A549 (cell line): ENCODE results near the gene MMP1. TPM values are rescaled to one million over a fixed set of nuclear protein-coding genes. Genes with fewer than 3 reads are reported as not detected.

Source experiments
- ATAC-seq, 2 experiments: fragments of 200-7000 bp in 1 of 2; fragments of >200 bp in 1 of 2; cut with Nextera tagmentation in 1 of 2; cut with Tn5 transposase in 1 of 2; 3 replicates each; pipeline versions ENCODE4 v1.8.0 to v1.9.1; 2018 to 2020; ENCODE audit warnings: mild to moderate bottlenecking in 1 of 2, moderate library complexity in 1 of 2
- CTCF ChIA-PET: fragments of 300-600 bp; sonication (Branson Sonifier 250); formaldehyde crosslinking; extraction: SDS; loops from one replicate; lab custom pipeline; 2021; ENCODE audit warnings: antibody characterized with exemption, inconsistent platforms; lab: Yijun Ruan, JAX
- POLR2A ChIA-PET: fragments of 350-600 bp; formaldehyde crosslinking; extraction: SDS; loops from one replicate; lab custom pipeline; 2021; ENCODE audit warnings: antibody characterized with exemption, inconsistent platforms; lab: Yijun Ruan, JAX
- DNase-seq, 2 experiments: peaks; one replicate each; pipeline versions ENCODE4 v3.0.0 to v3.0.0-alpha.2; 2011 to 2016; ENCODE audit warnings: low read depth in 1 of 2, low spot score in 1 of 2
- FAIRE-seq: peaks from 2 replicates; lab custom pipeline; 2011; peaks lifted over from hg19 to GRCh38; lab: Jason Lieb, UNC
- H3K27ac ChIP-seq, 2 experiments: fragments of >200 bp; sonication (Bioruptor Twin); formaldehyde crosslinking; 3 replicates each; pipeline ENCODE4 v1.5.1; 2016 to 2017
- H3K4me1 ChIP-seq: fragments of >200 bp; sonication (Bioruptor Twin); formaldehyde crosslinking; 3 replicates; pipeline ENCODE4 v1.6.1; 2016
- H3K4me2 ChIP-seq: fragments of >200 bp; sonication (Bioruptor Twin); formaldehyde crosslinking; 3 replicates; pipeline ENCODE4 v1.6.1; 2016
- H3K4me3 ChIP-seq: fragments of >200 bp; sonication (Bioruptor Twin); formaldehyde crosslinking; 3 replicates; pipeline ENCODE4 v1.5.1; 2016
- H3K9me3 ChIP-seq: fragments of >200 bp; sonication (Bioruptor Twin); formaldehyde crosslinking; 3 replicates; pipeline ENCODE4 v1.6.1; 2016
- ATOH8 ChIP-seq: fragments of 250-450 bp; sonication (Bioruptor Pico); IDR thresholded peaks from 2 replicates; pipeline ENCODE4 v1.5.0; 2020; ENCODE audit warnings: low read depth, mild to moderate bottlenecking, moderate library complexity
- BHLHE40 ChIP-seq: IDR thresholded peaks from 2 replicates; pipeline ENCODE4 v1.6.1; 2012; ENCODE audit warnings: low read depth, low read length, inconsistent platforms
- CBX8 ChIP-seq: fragments of 200-600 bp; sonication (generic); IDR thresholded peaks from 2 replicates; pipeline ENCODE4 v1.6.1; 2016
- CEBPB ChIP-seq, 2 experiments: fragments of >200 bp in 1 of 2; sonication (Bioruptor Twin) in 1 of 2; formaldehyde crosslinking in 1 of 2; IDR thresholded peaks; 2 replicates each; pipeline ENCODE4 v1.6.1; 2012 to 2016
- EHF ChIP-seq: fragments of 250-450 bp; sonication (Bioruptor Pico); IDR thresholded peaks from 2 replicates; pipeline ENCODE4 v1.5.0; 2020; ENCODE audit warnings: mild to moderate bottlenecking
- EHMT2 ChIP-seq: fragments of 200-600 bp; sonication (generic); IDR thresholded peaks from 2 replicates; pipeline ENCODE4 v1.6.1; 2016; ENCODE audit warnings: antibody characterized with exemption, low read depth, mild to moderate bottlenecking, moderate library complexity
- EP300 ChIP-seq, 2 experiments: fragments of >200 bp; sonication (Bioruptor Twin); formaldehyde crosslinking; IDR thresholded peaks; 2 replicates in 1 of 2; 3 replicates in 1 of 2; pipeline ENCODE4 v1.6.1; 2016 to 2017
- ESRRA ChIP-seq: fragments of 150-350 bp; IDR thresholded peaks from 2 replicates; pipeline ENCODE4 v1.6.1; 2014; ENCODE audit warnings: mild to moderate bottlenecking, low read length, borderline replicate concordance
- HEYL ChIP-seq: fragments of 250-450 bp; sonication (Bioruptor Pico); IDR thresholded peaks from 2 replicates; pipeline ENCODE4 v1.8.0; 2021; ENCODE audit warnings: mild to moderate bottlenecking, moderate library complexity
- HOXB13 ChIP-seq: fragments of 250-450 bp; sonication (Bioruptor Pico); IDR thresholded peaks from 2 replicates; pipeline ENCODE4 v1.5.0; 2020; ENCODE audit warnings: low read depth, mild to moderate bottlenecking, moderate library complexity
- HOXB5 ChIP-seq: fragments of 250-450 bp; sonication (Bioruptor Pico); IDR thresholded peaks from 2 replicates; pipeline ENCODE4 v1.5.0; 2020; ENCODE audit warnings: mild to moderate bottlenecking, moderate library complexity
- JUN ChIP-seq, 2 experiments: fragments of >200 bp; sonication (Bioruptor Twin); formaldehyde crosslinking; IDR thresholded peaks; 2 replicates in 1 of 2; 3 replicates in 1 of 2; pipeline ENCODE4 v1.6.1; 2016 to 2017
- JUNB ChIP-seq: fragments of >200 bp; sonication (Bioruptor Twin); formaldehyde crosslinking; IDR thresholded peaks from 2 replicates; pipeline ENCODE4 v1.6.1; 2016
- MAFK ChIP-seq: fragments of 450-650 bp; IDR thresholded peaks from 2 replicates; pipeline ENCODE4 v1.6.1; 2014; ENCODE audit not compliant: partially characterized antibody
- MAZ ChIP-seq: fragments of 150-350 bp; IDR thresholded peaks from 2 replicates; pipeline ENCODE4 v1.6.1; 2014; ENCODE audit warnings: antibody characterized with exemption, low read depth, low read length, borderline replicate concordance
- MYC ChIP-seq: IDR thresholded peaks from 2 replicates; pipeline ENCODE4 v1.6.1; 2012; ENCODE audit warnings: mild to moderate bottlenecking, inconsistent platforms, low read length, improper control_type of control experiment, borderline replicate concordance
- NR3C1 ChIP-seq: fragments of >200 bp; sonication (Bioruptor Twin); formaldehyde crosslinking; IDR thresholded peaks from 3 replicates; pipeline ENCODE4 v1.6.1; 2017
- POLR2A ChIP-seq: IDR thresholded peaks from 2 replicates; pipeline ENCODE4 v1.6.1; 2012; ENCODE audit warnings: mild to moderate bottlenecking, low read length
- RFX5 ChIP-seq: fragments of 450-650 bp; IDR thresholded peaks from 2 replicates; pipeline ENCODE4 v1.7.1; 2014; ENCODE audit warnings: antibody characterized with exemption, mild to moderate bottlenecking, moderate library complexity
- RNF2 ChIP-seq: fragments of 200-600 bp; sonication (generic); IDR thresholded peaks from 2 replicates; pipeline ENCODE4 v1.6.1; 2016; ENCODE audit warnings: low read depth, mild to moderate bottlenecking, antibody characterized with exemption, moderate library complexity, borderline replicate concordance
- SREBF2 ChIP-seq: fragments of 450-650 bp; IDR thresholded peaks from 2 replicates; pipeline ENCODE4 v1.6.1; 2014; ENCODE audit warnings: mild to moderate bottlenecking, moderate library complexity
- TP53 ChIP-seq: fragments of 250-450 bp; sonication (Bioruptor Pico); IDR thresholded peaks from 2 replicates; pipeline ENCODE4 v1.5.0; 2021; ENCODE audit warnings: mild to moderate bottlenecking, moderate library complexity
- WGBS: methylation state at CpG from one replicate; pipeline ENCODE4 v1.1.6; 2017; ENCODE audit errors: missing lambda C conversion rate; 5-methylcytosine and 5-hydroxymethylcytosine counted together
- polyA plus RNA-seq, 4 experiments: library from polyadenylated mRNA; depleted of rRNA in 3 of 4; stranded (reverse); fragments of >200 nt; fragmentation: RNase III in 1 of 4; extraction: RNeasy Plus Mini Kit Qiagen cat#74134 plus additional on column Dnase treatment in 1 of 4; gene quantifications; 2 replicates in 3 of 4; 3 replicates in 1 of 4; pipeline ENCODE4 v1.2.3, GENCODE V29; 2011 to 2017
- TF ChIP-seq, protein P1 (sequence below): IDR thresholded peaks from 2 replicates; pipeline ENCODE4 v1.6.1; 2012
- TF ChIP-seq, protein P2 (sequence below): IDR thresholded peaks from 2 replicates; pipeline ENCODE4 v1.6.1; 2012; ENCODE audit warnings: low read depth, borderline replicate concordance
- TF ChIP-seq, protein P3 (sequence below): IDR thresholded peaks from 2 replicates; pipeline ENCODE4 v1.6.1; 2012

The MMP1 gene
- polyA plus RNA-seq, 2 of the 4 experiments (the other 2 are of a cell fraction) = 0.06 to 0.12 TPM

DNA sequence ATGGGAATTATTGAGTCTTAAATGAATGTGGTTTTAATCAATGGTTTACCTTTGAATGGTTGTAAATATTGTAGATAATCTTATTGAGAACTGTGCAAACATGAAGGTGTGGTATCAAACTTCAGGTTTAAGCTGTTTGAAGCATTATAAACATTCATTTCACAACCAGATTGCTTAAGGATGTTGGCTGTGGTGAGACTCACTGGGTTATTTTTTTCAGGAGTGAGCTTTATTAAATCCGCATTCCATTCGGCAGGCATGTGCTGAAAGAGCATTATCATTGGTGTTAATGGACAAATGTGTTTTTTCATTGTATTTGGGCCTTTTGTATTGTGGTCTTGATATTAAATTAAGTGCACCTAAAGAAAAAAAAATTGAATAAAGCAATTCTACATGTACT, 35.8 kb upstream of the MMP1 start:
- CTCF ChIA-PET = no interaction called here
- POLR2A ChIA-PET = no interaction called here
- H3K4me2 ChIP-seq = no peak overlapping the region
- no peak for ATAC-seq
- no peak for DNase-seq
- 74% methylated on average over 2 of the region's 2 CpGs for WGBS
- TF ChIP-seq EHF (CRISPR knock-in tag) (no peak), ESRRA (no peak), RNF2 (no peak), HEYL (no peak), CEBPB (IDR thresholded peaks at IDR 0.05) (no peak), CBX8 (no peak), POLR2A (no peak), HOXB5 (CRISPR knock-in tag) (no peak), EP300 (IDR thresholded peaks at IDR 0.05) (no peak), RFX5 (no peak), JUNB (no peak), MYC (no peak), SREBF2 (no peak)
- TF ChIP-seq, protein P1, sequence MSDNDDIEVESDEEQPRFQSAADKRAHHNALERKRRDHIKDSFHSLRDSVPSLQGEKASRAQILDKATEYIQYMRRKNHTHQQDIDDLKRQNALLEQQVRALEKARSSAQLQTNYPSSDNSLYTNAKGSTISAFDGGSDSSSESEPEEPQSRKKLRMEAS = no peak
- FAIRE-seq = no peak
- H3K4me1 ChIP-seq = no peaks in the 10 kb centered on the region
- no peak overlapping the region for H3K27ac ChIP-seq
- no peak overlapping the region for H3K4me3 ChIP-seq
- H3K9me3 ChIP-seq = no peaks in the 10 kb centered on the region

DNA sequence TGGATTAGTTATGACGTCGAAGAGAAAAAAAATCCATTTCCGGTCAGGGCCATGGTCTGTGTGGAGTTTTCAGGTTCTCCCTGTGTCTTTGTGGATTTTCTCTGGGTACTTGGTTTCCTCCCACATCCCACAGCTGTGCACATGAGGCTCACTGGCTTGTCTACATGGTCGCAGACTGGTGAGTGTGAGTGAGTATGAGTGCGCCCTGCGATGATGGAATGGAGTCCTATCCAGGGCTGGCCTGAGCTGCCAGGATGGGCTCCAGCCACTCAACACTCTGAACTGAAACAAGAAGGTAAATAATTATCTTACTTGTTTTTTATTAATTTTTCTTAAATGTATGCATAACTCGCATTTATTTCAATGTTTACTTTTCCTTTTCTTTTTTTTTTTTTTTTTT, 34.7 kb upstream of the MMP1 start:
- ChIA-PET CTCF (no interaction called here), POLR2A (no interaction called here)
- TF ChIP-seq, protein P2, sequence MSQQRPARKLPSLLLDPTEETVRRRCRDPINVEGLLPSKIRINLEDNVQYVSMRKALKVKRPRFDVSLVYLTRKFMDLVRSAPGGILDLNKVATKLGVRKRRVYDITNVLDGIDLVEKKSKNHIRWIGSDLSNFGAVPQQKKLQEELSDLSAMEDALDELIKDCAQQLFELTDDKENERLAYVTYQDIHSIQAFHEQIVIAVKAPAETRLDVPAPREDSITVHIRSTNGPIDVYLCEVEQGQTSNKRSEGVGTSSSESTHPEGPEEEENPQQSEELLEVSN = no peak
- no peak for TF ChIP-seq POLR2A
- no peak for TF ChIP-seq HOXB13 (CRISPR knock-in tag)
- no peak for TF ChIP-seq NR3C1
- TF ChIP-seq, protein P3, sequence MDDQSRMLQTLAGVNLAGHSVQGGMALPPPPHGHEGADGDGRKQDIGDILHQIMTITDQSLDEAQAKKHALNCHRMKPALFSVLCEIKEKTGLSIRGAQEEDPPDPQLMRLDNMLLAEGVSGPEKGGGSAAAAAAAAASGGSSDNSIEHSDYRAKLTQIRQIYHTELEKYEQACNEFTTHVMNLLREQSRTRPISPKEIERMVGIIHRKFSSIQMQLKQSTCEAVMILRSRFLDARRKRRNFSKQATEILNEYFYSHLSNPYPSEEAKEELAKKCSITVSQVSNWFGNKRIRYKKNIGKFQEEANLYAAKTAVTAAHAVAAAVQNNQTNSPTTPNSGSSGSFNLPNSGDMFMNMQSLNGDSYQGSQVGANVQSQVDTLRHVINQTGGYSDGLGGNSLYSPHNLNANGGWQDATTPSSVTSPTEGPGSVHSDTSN = no peak
- TF ChIP-seq MAZ = no peak
- no peak for TF ChIP-seq TP53 (CRISPR knock-in tag)
- no peak for TF ChIP-seq EHF (CRISPR knock-in tag)
- no peak for TF ChIP-seq ATOH8 (CRISPR knock-in tag)
- no peak for TF ChIP-seq MAFK
- no peak for TF ChIP-seq EHMT2
- no peak for TF ChIP-seq HOXB5 (CRISPR knock-in tag)
- no peak for TF ChIP-seq BHLHE40
- no peak for TF ChIP-seq JUN (IDR thresholded peaks at IDR 0.05)
- Histone ChIP-seq H3K4me1 (no peaks in the 10 kb centered on the region), H3K27ac (no peak overlapping the region), H3K9me3 (no peaks in the 10 kb centered on the region), H3K4me2 (no peak overlapping the region), H3K4me3 (no peak overlapping the region)
- FAIRE-seq (no peak), ATAC-seq (no peak), DNase-seq (no peak)
- WGBS = 84% methylated on average over 7 of the region's 7 CpGs
